Neural progenitor cell (in vitro differentiated cells): ENCODE results near the gene MATCAP1. TPM values are rescaled to one million over a fixed set of nuclear protein-coding genes. Genes with fewer than 3 reads are reported as not detected.

Source experiments
- DNase-seq: peaks from one replicate; pipeline ENCODE4 v3.0.0-alpha.2; 2016; ENCODE audit warnings: low spot score
- H2AFZ ChIP-seq: fragments of 200-600 bp; sonication (generic); replicated peaks from 2 replicates; pipeline ENCODE4 v1.6.1; 2016; ENCODE audit warnings: antibody characterized with exemption
- H3F3A ChIP-seq: fragments of 200-600 bp; sonication (generic); 2 replicates; pipeline ENCODE4 v1.6.1; 2016; ENCODE audit warnings: antibody characterized with exemption, low read depth
- H3K27ac ChIP-seq: fragments of 200-600 bp; sonication (generic); 2 replicates; pipeline ENCODE4 v1.5.1; 2016; ENCODE audit warnings: mild to moderate bottlenecking
- H3K27me3 ChIP-seq: fragments of 200-600 bp; sonication (generic); 2 replicates; pipeline ENCODE4 v1.6.1; 2016; ENCODE audit warnings: mild to moderate bottlenecking, moderate library complexity
- H3K36me3 ChIP-seq: fragments of 200-600 bp; sonication (generic); 2 replicates; pipeline ENCODE4 v1.5.1; 2016
- H3K4me1 ChIP-seq: fragments of 200-600 bp; sonication (generic); 2 replicates; pipeline ENCODE4 v1.6.1; 2016; ENCODE audit warnings: mixed run types
- H3K4me2 ChIP-seq: fragments of 200-600 bp; sonication (generic); 2 replicates; pipeline ENCODE4 v1.6.1; 2016
- H3K4me3 ChIP-seq: fragments of 200-600 bp; sonication (generic); 2 replicates; pipeline ENCODE4 v1.5.1; 2016
- H3K79me2 ChIP-seq: fragments of 200-600 bp; sonication (generic); 2 replicates; pipeline ENCODE4 v1.6.1; 2016; ENCODE audit warnings: low read depth
- H3K9ac ChIP-seq: fragments of 200-600 bp; sonication (generic); 2 replicates; pipeline ENCODE4 v1.6.1; 2016
- H3K9me3 ChIP-seq: fragments of 200-600 bp; sonication (generic); 2 replicates; pipeline ENCODE4 v1.5.1; 2016; ENCODE audit warnings: low read depth
- H4K20me1 ChIP-seq: fragments of 200-600 bp; sonication (generic); 2 replicates; pipeline ENCODE4 v1.6.1; 2016; ENCODE audit warnings: low read depth
- H3K27ac Mint-ChIP-seq: 3 replicates; pipeline ENCODE4 v1.8.0; 2021; ENCODE audit warnings: mixed read lengths
- H3K27me3 Mint-ChIP-seq: 2 replicates; pipeline ENCODE4 v1.8.0; 2022; ENCODE audit warnings: low read depth, mild to moderate bottlenecking, inconsistent platforms, moderate library complexity, mixed read lengths; ENCODE audit not compliant: insufficient read depth
- H3K36me3 Mint-ChIP-seq: 3 replicates; pipeline ENCODE4 v1.8.0; 2021; ENCODE audit warnings: mixed read lengths
- H3K4me1 Mint-ChIP-seq: 3 replicates; pipeline ENCODE4 v1.8.0; 2021; ENCODE audit warnings: mixed read lengths
- H3K4me3 Mint-ChIP-seq: 3 replicates; pipeline ENCODE4 v1.8.0; 2021; ENCODE audit warnings: mild to moderate bottlenecking, moderate library complexity, mixed read lengths
- H3K9me3 Mint-ChIP-seq: 3 replicates; pipeline ENCODE4 v1.8.0; 2020; ENCODE audit warnings: mixed read lengths
- CTCF ChIP-seq: fragments of 200-600 bp; sonication (generic); IDR thresholded peaks from 2 replicates; pipeline ENCODE4 v1.5.1; 2017; ENCODE audit warnings: antibody characterized with exemption, mild to moderate bottlenecking
- EZH2 ChIP-seq: fragments of 200-600 bp; sonication (generic); IDR thresholded peaks from 2 replicates; pipeline ENCODE4 v1.6.1; 2017; ENCODE audit warnings: antibody characterized with exemption, mild to moderate bottlenecking, moderate library complexity
- EZH2phosphoT487 ChIP-seq: fragments of 200-600 bp; sonication (generic); IDR thresholded peaks from 2 replicates; pipeline ENCODE4 v1.6.1; 2017; ENCODE audit warnings: antibody characterized with exemption
- microRNA counts: library from miRNA; unstranded; fragments of <30 nt; microRNA quantifications from one replicate; lab custom pipeline; 2016
- microRNA-seq: library from miRNA; unstranded; fragments of <30 nt; microRNA quantifications from one replicate; pipeline ENCODE4, GENCODE V29; 2016
- small RNA-seq: library from RNA; depleted of rRNA; stranded (forward); fragments of <200 nt; gene quantifications from one replicate; pipeline ENCODE3, GENCODE V24; 2015
- total RNA-seq: library from RNA; depleted of rRNA; stranded (reverse); fragments of >200 nt; gene quantifications from 2 replicates; pipeline ENCODE4 v1.2.3, GENCODE V29; 2015; ENCODE audit warnings: low replicate concordance

Gene MATCAP1
- total RNA-seq, 1 donor from 2014 or later: 15.7 TPM

DNA sequence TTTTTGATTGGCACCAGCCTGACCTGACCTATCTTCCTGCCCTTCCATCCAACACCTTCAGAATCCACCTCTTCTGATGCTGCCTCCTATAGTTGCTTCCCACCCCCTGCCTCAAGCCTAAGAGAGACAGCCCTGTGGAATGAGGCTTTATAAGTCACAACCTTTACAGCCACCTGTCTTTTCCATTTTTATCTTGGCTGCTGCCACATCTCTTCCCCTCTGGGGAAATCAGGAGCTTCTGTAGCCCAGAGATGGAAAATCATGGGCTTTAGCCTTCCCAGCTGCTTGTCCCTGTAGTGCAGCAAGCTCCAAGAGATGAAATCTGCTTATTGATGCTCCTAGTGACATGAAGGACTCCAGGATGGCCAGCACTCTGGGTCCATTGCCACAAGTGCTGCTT is 55.3 kb downstream of the MATCAP1 start:
- H3K4me2 ChIP-seq: no peak overlapping the region
- H3K36me3 ChIP-seq: no peaks in the 10 kb centered on the region
- no peaks in the 10 kb centered on the region for H3K27me3 Mint-ChIP-seq
- no peaks in the 10 kb centered on the region for H3K4me1 ChIP-seq
- peaks cover 14% of the 10 kb centered on the region for H3K36me3 Mint-ChIP-seq
- H3K27me3 ChIP-seq: no peaks in the 10 kb centered on the region
- H3F3A ChIP-seq: no peaks in the 10 kb centered on the region
- H3K4me3 ChIP-seq: no peak overlapping the region
- H3K4me3 Mint-ChIP-seq: no peak overlapping the region
- TF ChIP-seq EZH2 (no peak), EZH2phosphoT487 (no peak), CTCF (no peak)
- H3K79me2 ChIP-seq: no peaks in the 10 kb centered on the region
- H2AFZ ChIP-seq: no peak overlapping the region
- H3K9me3 ChIP-seq: no peaks in the 10 kb centered on the region
- H3K27ac ChIP-seq: no peak overlapping the region
- no peak overlapping the region for H3K27ac Mint-ChIP-seq
- H3K9me3 Mint-ChIP-seq: no peaks in the 10 kb centered on the region
- no peak for DNase-seq
- no peaks in the 10 kb centered on the region for H4K20me1 ChIP-seq
- no peaks in the 10 kb centered on the region for H3K4me1 Mint-ChIP-seq
- H3K9ac ChIP-seq: no peak overlapping the region

MicroRNA genes within 50 kb of the gene (microRNA counts, 767-probe panel; counts per million panel counts)
- microRNA hsa-miR-328 (lab: Ali Mortazavi, UCI): 460 counts per million, percentile 90 among the panel's probes with 10 or more counts

Small RNA genes within 50 kb of the gene (microRNA-seq; reads per million reads assigned to microRNA genes)
- 17.8 reads per million, percentile 49 among the genes with 10 or more reads in this experiment for gene MIR328

Small RNA genes within 50 kb of the gene (small RNA-seq; reads per million reads assigned to genes)
- 0.50 reads per million, percentile 55 among the genes with 10 or more reads in this experiment for gene MIR328

Other genes with a start within 250 kb of the MATCAP1 start
- gene CIAO2B, start 249.6 kb downstream of the MATCAP1 start, total RNA-seq: 55.5 and 76.0 TPM in 2 replicates
- 11.1 and 20.9 TPM in 2 replicates for gene CES2, start 248.4 kb downstream of the MATCAP1 start, total RNA-seq
- 5.7 and 13.4 TPM in 2 replicates for gene CES3, start 222.7 kb downstream of the MATCAP1 start, total RNA-seq
- gene CES4A, start 195.4 kb downstream of the MATCAP1 start, total RNA-seq: 0.22 and 1.8 TPM in 2 replicates
- 64.7 and 95.5 TPM in 2 replicates for gene CBFB, start 154.8 kb downstream of the MATCAP1 start, total RNA-seq
- gene PHAF1, start 74.0 kb downstream of the MATCAP1 start, total RNA-seq: 29.1 and 31.5 TPM in 2 replicates
- gene B3GNT9, start 33.0 kb downstream of the MATCAP1 start, total RNA-seq: 2.6 and 5.9 TPM in 2 replicates
- gene TRADD, start 24.1 kb downstream of the MATCAP1 start, total RNA-seq: 0.25 and 0.30 TPM in 2 replicates
- not detected in 2 replicates for gene FBXL8, start 24.0 kb downstream of the MATCAP1 start, total RNA-seq
- gene HSF4, start 19.2 kb downstream of the MATCAP1 start, total RNA-seq: 1.0 TPM in 1 of 2 replicates, not detected in the other
- gene NOL3, start 13.4 kb downstream of the MATCAP1 start, total RNA-seq: 0.37 and 5.5 TPM in 2 replicates
- not detected in 2 replicates for gene EXOC3L1, start 6.2 kb upstream of the MATCAP1 start, total RNA-seq
- gene E2F4, start 8.2 kb upstream of the MATCAP1 start, total RNA-seq: 35.3 and 101 TPM in 2 replicates
- gene ELMO3, start 15.2 kb upstream of the MATCAP1 start, total RNA-seq: 1.9 TPM in 1 of 2 replicates, not detected in the other
- gene TMEM208, start 43.2 kb upstream of the MATCAP1 start, total RNA-seq: 27.3 and 39.4 TPM in 2 replicates
- gene FHOD1, start 63.5 kb upstream of the MATCAP1 start, total RNA-seq: 5.5 and 14.2 TPM in 2 replicates
- gene SLC9A5, start 65.0 kb upstream of the MATCAP1 start, total RNA-seq: 2.5 and 4.2 TPM in 2 replicates
- gene PLEKHG4, start 95.6 kb upstream of the MATCAP1 start, total RNA-seq: 4.0 and 6.2 TPM in 2 replicates
- gene KCTD19, start 142.8 kb upstream of the MATCAP1 start, total RNA-seq: 1.1 TPM in 2 replicates
- gene LRRC36, start 142.9 kb upstream of the MATCAP1 start, total RNA-seq: 0.34 TPM in 1 of 2 replicates, not detected in the other
- 0.96 TPM in 1 of 2 replicates, not detected in the other for gene TPPP3, start 209.5 kb upstream of the MATCAP1 start, total RNA-seq
- gene ZDHHC1, start 232.5 kb upstream of the MATCAP1 start, total RNA-seq: 1.5 and 2.2 TPM in 2 replicates
- gene HSD11B2, start 247.2 kb upstream of the MATCAP1 start, total RNA-seq: 1.6 TPM in 1 of 2 replicates, not detected in the other